ENCODE data around the gene CTNNA3.

Gene CTNNA3

GRCh38 chr10:66910671-66911070 lies 785.3 kb downstream of the CTNNA3 start:
- no peak overlapping the region for H3K4me3 ChIP-seq (ENCODE audit: low read length)
- no peak for DNase-seq (ENCODE audit: low read depth)
- TF ChIP-seq CTCF (conservative IDR thresholded peaks at IDR 0.05; ENCODE audit: low read length), result no peak

DNA sequence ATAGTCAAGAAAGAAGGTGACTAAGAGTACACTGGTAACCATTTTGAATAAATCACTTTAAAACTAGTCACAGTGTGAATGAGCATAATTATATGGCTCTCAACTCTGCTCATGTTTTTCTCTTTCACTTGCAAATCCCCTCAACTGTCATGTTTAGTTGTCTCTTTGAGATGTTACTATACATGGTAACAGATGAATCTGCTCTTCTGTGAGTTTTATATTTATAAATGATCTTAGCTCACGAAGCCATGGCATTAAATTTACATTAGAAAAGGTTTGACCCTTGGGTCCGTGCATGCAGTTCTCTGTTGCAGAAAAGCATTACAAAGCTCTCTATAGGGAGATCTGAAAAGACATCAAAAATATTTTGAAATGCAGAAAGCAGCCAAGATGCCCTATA lies 803.1 kb downstream of the CTNNA3 start:
- no peak for TF ChIP-seq CTCF (conservative IDR thresholded peaks at IDR 0.05; ENCODE audit: low read length)
- DNase-seq (ENCODE audit: low read depth), result no peak
- H3K4me3 ChIP-seq (ENCODE audit: low read length), result no peak overlapping the region

GRCh38 chr10:66888237-66888636 lies 807.8 kb downstream of the CTNNA3 start:
- no peak for DNase-seq (ENCODE audit: low read depth)
- no peak overlapping the region for H3K4me3 ChIP-seq (ENCODE audit: low read length)
- TF ChIP-seq CTCF (conservative IDR thresholded peaks at IDR 0.05; ENCODE audit: low read length), result no peak

DNA sequence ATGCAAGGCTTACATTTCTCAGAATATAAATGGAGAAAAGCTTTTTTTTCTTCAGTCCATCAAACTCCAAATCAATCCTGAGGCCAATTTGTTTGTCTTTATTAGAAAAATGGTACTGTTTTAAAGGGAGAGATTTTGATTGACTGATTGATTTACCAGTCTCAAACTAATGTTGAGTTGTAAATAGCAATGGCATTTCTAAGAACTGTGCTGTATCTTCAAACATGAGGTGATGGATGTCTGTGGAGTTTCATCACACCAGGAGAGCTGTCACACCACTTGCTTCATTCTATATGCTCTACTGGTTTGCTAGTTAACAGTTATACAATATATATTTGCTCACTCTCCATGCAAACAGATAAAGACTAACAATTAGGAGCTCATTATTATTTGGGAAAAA lies 809.1 kb downstream of the CTNNA3 start:
- TF ChIP-seq CTCF (conservative IDR thresholded peaks at IDR 0.05; ENCODE audit: low read length), result no peak
- no peak overlapping the region for H3K4me3 ChIP-seq (ENCODE audit: low read length)
- no peak for DNase-seq (ENCODE audit: low read depth)

- H3K4me3 ChIP-seq (ENCODE audit: low read length), result no peak overlapping the region
- no peak for TF ChIP-seq CTCF (conservative IDR thresholded peaks at IDR 0.05; ENCODE audit: low read length)
- no peak for DNase-seq (ENCODE audit: low read depth)
Measured at GRCh38 chr10:66882271-66882670, 813.7 kb downstream of the CTNNA3 start.

DNA sequence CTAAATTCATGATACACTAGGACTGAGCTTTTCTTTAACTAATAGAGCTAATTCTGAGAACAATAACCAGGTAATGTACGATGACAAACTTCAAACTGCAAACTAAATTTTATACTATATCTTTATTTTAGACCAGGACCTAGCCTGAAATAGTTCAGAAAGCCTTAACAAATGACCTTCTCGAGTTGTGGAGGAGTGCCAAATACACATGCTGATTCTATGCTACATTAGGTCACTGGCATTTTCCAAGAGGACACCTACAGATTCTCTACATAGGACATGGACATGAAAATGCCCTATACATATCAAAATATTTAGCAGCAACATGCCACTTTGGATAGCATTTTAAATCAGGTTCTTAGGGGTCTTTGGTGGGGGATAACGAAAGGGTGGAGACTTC lies 814.2 kb downstream of the CTNNA3 start:
- no peak for DNase-seq (ENCODE audit: low read depth)
- no peak for TF ChIP-seq CTCF (conservative IDR thresholded peaks at IDR 0.05; ENCODE audit: low read length)

GRCh38 chr10:66880826-66881225 lies 815.2 kb downstream of the CTNNA3 start:
- H3K4me3 ChIP-seq (ENCODE audit: low read length), result no peak overlapping the region
- DNase-seq (ENCODE audit: low read depth), result no peak
- TF ChIP-seq CTCF (conservative IDR thresholded peaks at IDR 0.05; ENCODE audit: low read length), result no peak

More for the DNA sequence above, 814.2 kb downstream of the CTNNA3 start:
- no peak overlapping the region for H3K4me3 ChIP-seq (ENCODE audit: low read length)
